GM12865 (cell line): ENCODE data around the gene NANS.

ENCODE experiments used
- DNase-seq: peaks from one replicate; pipeline ENCODE4 v3.0.0; 2010; ENCODE audit warnings: low read depth
- H3K4me3 ChIP-seq: 2 replicates; pipeline ENCODE4 v1.5.1; 2011; ENCODE audit warnings: mild to moderate bottlenecking, low read depth, low read length, control low read depth
- TF ChIP-seq, protein P1 (sequence below): IDR thresholded peaks from 2 replicates; pipeline ENCODE4 v1.5.1; 2011; ENCODE audit warnings: low read length, control low read depth, low read depth, inconsistent platforms; ENCODE audit not compliant: insufficient read depth; ENCODE audit errors: missing control alignments

NANS gene

DNA sequence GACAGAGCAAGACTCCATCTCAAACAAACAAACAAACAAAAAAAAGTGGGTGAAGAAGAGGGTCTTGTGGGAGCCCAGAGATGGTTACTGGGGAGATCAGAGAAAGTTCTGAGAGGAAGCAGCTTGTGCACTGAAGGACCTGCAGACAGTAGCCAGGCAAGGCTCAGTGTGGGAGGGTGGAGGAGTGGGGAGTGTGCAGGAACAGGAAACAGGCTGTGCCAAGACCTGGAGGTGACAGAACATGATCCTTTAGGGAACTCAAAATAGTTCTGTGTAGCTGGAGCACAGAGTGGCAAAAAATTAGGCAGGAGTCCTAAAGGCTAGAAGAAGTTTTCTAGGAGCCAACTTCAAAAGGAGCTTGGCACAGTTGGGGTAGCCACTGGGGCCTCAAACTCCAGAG is 19.2 kb upstream of the NANS start:
- no peak overlapping the region for H3K4me3 ChIP-seq
- DNase-seq = no peak
- TF ChIP-seq, protein P1, sequence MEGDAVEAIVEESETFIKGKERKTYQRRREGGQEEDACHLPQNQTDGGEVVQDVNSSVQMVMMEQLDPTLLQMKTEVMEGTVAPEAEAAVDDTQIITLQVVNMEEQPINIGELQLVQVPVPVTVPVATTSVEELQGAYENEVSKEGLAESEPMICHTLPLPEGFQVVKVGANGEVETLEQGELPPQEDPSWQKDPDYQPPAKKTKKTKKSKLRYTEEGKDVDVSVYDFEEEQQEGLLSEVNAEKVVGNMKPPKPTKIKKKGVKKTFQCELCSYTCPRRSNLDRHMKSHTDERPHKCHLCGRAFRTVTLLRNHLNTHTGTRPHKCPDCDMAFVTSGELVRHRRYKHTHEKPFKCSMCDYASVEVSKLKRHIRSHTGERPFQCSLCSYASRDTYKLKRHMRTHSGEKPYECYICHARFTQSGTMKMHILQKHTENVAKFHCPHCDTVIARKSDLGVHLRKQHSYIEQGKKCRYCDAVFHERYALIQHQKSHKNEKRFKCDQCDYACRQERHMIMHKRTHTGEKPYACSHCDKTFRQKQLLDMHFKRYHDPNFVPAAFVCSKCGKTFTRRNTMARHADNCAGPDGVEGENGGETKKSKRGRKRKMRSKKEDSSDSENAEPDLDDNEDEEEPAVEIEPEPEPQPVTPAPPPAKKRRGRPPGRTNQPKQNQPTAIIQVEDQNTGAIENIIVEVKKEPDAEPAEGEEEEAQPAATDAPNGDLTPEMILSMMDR = no peak

DNA sequence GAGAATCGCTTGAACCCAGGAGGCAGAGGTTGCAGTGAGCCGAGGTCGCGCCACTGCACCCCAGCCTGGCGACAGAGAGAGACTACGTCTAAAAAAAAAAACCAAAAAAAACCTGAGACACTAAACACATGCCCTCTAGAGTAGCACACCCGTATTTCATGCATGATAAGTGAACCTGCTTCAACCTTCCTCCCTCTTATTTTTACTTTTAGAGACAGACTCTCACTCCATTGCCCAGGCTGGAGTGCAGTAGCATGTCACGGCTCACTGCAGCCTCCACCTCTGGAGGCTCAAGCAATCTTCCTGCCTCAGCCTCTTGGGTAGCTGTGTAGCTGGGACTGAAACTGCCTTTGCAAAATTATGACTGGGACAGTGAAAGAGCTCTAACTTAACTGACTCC is 17.6 kb upstream of the NANS start:
- DNase-seq = peak; percentile 74
- peak overlapping the region; percentile 35 for H3K4me3 ChIP-seq
- TF ChIP-seq, protein P1 = peak; percentile 20

DNA sequence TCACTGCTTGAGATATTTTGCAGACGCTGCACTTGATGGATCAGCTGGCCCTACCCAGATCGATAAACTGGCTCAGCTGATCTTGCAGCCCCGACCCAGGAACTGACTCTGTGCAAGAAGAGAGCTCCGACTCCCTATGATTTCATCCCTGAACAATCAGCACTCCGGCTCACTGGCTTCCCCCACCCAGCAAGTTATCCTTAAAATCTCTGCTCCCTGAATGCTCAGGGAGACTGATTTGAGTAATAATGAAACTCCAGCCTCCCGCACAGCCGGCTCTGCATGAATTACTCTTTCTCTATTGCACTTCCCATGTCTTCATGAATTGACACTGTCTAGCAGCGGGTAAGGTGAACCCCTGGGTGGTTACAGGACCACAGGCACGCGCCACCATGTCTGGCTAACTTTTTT is 16.9 kb upstream of the NANS start:
- peak; percentile 65 for DNase-seq
- H3K4me3 ChIP-seq = peak overlapping the region; percentile 35

DNA sequence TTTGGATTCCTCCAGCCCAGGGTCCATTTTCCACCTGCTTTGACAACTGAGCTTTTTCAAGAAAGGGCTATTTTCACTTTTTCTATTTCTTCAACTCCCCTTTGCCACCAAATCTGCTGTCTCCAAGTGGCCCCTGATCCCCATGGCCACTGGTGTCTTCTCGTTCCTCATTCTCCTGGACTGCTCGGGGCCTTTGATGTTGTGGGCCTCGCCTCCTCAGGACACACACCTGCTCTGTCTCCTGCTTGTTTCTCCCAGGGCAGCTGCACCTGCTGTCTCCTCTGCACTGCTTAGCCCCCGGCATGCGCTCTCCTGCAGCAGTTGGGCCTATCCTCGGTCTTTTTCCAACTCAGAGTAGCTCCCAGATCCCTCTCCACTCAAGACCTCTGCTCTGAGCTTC is 16.3 kb upstream of the NANS start:
- TF ChIP-seq, protein P1 = no peak
- no peak for DNase-seq
- H3K4me3 ChIP-seq = peak overlapping the region; percentile 35

More for the DNA sequence above, 16.9 kb upstream of the NANS start:
- TF ChIP-seq, protein P1 = no peak

DNA sequence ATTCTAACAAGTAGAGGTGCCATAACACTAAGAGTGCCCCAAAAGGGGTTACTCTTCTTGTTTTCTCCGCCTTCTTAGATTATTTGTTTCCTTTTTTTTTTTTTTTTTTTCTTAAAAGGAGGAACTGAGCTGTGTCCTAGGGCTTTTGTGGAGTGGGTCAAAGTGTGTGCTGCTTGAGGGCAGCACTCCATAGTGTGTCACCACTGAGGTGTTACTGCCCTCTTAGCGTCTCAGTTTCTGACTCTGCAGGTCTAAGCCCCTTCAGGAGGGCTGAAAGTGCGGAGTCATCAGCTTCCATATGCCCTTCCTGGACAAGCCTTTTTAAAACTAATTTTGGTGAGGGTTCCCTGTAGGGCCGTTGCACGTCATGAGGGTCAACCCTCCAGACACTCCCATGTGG is 12.6 kb upstream of the NANS start:
- DNase-seq = no peak
- no peak overlapping the region for H3K4me3 ChIP-seq
- TF ChIP-seq, protein P1 = no peak

DNA sequence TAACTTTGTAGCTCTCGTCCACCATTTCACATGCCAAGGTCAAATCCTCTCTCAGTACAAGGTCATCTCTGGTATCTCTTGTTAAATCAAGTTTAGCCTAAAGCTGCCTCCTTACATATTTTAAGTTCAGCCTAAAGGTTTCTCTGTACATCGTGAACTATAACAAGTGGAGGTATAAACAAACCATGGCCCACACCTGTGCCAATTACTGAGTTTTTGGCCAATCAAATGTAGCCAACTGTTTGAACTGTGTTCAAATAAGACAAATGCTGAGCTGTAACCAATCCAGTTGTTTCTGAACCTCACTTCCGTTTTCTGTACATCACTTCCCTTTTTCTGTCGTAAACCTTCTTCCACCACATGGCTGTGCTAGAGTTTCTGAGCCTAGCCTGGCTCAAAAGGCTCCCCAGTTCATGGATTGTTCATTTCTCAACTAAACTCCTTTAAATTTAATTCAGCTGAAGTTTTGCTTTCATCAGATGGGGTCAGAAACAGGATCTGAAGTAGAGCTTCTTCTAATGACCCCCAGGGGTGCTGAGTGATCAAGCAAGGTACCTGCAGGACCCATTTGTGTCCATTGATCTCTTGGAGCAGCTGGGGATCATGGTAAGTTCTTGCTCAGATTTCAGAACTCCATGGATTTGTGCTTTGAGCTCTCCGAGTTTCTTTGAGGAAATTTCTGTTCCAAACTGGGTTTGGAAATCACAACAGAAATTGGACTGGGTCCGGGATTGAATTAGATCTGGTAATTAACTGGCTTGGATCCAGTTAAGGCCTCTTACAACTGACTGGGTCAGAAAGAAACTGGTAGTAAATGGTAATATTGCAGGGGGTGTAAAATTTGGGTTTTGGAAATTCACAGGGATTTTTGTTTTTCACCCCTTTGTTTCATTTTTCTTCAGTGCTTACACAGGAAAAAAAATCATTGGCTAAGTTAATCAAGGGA is 11.0 kb upstream of the NANS start:
- TF ChIP-seq, protein P1 = no peak
- H3K4me3 ChIP-seq = peak overlapping the region; percentile 91
- peak; percentile 91 for DNase-seq
